ENCODE results near the gene ACTN3.
"Not testable (repeated sequence)": the region's sequence is repeated elsewhere in the genome, so short reads cannot be mapped to it uniquely, and the experiment has no call there.

The ACTN3 gene

DNA sequence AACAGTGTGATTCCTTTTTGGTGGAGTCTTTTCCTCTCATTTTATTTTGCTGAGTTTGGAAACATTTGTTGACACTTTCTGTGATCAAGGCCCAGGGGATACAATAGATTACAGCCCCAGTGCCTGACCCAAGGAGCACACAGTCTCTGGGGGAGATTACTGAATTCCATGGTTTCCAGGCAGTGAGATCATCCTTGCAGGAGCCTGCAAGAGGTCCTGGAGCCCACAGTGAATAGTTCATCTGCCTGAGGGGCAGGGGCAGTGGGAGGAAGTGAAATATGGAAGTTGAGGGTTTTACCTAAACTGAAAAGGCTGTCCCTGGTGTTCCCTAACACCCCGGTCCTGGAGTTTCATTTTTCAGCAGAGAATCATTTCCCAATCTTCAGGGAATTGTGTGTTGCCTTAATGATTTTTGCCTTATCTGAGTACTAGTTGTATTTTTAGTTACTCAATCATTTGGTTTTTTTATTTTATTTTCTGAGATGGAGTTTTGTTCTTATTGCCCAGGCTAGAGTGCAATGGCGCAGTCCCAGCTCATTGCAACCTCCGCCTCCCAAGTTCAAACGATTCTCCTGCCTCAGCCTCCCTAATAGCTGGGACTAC is 54.0 kb downstream of the ACTN3 start:
- DNase-seq = no peak

DNA sequence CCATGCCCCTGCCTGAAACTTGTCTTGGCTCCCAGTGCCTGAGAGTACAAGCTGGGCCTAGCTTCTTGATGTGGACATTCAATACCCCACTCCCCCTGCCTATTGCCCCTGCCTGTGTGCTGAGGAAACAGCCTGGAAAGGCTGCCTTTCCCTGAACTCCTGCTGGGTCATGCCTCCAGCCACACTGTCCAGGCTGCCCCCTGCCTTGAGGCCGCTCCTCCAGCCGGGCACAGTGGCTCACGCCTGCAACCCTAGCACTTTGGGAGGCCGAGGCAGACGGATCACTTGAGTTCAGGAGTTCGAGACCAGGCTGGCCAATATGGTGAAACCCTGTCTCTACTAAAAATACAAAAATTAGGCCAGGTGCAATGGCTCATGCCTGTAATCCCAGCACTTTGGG is 56.4 kb downstream of the ACTN3 start:
- DNase-seq = no peak

DNA sequence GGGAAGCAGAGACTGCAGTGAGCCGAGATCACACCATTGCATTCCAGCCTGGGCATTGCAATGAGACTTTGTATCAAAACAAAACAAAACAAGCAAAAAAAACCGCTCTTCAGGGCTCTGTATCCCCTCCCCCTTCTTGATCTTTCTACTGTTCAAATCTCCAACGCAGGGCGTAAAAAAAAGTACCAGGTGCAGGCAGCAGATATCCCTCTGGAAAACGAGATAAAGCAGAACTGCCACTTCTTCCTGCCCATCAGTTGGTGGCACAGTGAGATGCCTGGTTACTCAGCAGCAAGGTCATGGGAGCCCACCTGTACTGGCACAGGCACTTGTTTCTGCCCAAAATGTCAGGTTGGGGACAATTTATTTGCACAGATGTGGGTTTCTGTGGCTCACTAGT is 57.5 kb downstream of the ACTN3 start:
- DNase-seq = no peak

DNA sequence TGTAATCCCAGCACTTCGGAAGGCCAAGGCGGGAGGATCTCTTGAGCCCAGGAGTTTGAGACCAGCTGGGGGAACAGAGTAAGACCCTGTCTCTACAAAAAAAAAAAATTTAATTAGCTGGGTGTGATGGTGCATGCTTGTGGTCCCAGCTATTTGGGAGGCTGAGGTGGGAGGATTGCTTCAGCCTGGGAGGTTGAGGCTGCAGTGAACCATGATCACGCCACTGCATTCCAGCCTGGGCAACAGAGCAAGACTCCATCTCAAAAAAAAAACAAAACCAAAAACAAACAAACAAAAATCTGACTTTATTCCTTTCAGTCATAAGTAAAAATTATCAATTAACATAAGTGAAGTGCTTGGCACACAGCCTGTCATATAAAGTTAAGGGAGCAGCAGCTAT is 59.9 kb downstream of the ACTN3 start:
- not testable (repeated sequence) for DNase-seq

DNA sequence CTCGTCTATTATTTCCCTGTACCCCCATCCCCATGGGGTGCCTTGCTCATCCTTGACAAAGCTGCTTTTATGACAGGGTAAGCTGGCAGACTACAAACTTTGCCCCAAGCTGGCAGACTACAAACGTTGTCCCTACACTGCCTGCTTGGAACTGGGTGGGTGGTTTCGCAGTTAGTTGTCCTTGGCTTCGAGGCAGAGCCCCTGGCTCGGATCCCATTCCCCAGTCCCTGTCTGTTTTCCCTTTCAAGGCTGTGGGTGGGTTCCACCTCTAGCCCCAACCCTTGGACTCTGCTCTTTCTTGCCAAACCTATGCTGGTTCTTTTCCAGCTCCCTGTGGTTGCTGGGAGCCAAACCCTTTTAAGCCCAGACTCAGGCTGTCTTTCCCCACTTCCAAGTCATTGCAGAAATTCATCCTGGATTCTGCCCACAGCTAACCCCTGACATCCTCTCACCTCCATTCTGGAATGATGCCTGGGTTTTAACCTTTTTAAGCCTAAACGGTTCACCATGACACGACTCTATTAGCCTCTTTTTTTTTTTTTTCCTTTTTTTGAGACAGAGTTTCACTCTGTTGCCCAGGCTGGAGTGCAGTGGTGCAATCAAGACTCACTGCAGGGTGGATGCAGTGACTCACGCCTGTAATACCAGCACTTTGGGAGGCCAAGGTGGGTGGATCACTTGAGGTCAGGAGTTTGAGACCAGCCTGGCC is 60.6 kb downstream of the ACTN3 start:
- DNase-seq = no peak

- DNase-seq = no peak
These were observed 63.3 kb downstream of the ACTN3 start for GRCh38 chr11:66609721-66610617.

DNA sequence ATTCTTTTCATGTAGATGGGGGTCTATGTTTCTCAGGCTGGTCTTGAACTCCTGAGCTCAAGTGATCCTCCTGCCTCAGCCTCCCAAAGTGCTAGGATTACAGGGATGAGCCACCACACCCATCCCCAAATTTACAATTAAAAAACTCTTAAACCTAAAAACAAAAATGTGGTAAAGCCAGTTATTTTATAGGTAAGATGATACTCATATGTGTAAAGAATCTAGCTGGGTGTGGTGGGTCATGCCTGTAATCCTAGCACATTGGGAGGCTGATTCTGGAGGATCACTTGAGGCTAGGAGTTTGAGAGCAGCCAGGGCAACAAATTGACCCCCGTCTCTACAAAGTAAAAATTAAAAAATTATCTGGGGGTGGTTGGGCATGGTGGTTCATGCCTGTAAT is 65.8 kb downstream of the ACTN3 start:
- DNase-seq = no peak

Measured in activated CD4-positive, alpha-beta T cell treated with anti-CD3 and anti-CD28 coated beads for 48 hours (primary cell).